HAP-1 (cell line): ENCODE measurements around the gene R3HDML.
A peak's percentile ranks its signal among the peaks of the same experiment; 100 is the strongest.

Experiments
- DNase-seq, 2 experiments: peaks; one replicate each; pipeline ENCODE4 v3.0.0-alpha.2; 2016 to 2020; ENCODE audit warnings: low spot score in 2 of 2
- H3K27me3 ChIP-seq: fragments of 250-450 bp; sonication (Bioruptor Pico); 2 replicates; pipeline ENCODE4 v1.5.1; 2020; ENCODE audit warnings: low read depth, mild to moderate bottlenecking, moderate library complexity
- H3K36me3 ChIP-seq: fragments of 250-450 bp; sonication (Bioruptor Pico); replicated peaks from 2 replicates; pipeline ENCODE4 v1.5.1; 2020; ENCODE audit warnings: mild to moderate bottlenecking
- H3K4me1 ChIP-seq: fragments of 250-450 bp; sonication (Bioruptor Pico); 2 replicates; pipeline ENCODE4 v1.5.1; 2020; ENCODE audit warnings: mild to moderate bottlenecking
- H3K4me3 ChIP-seq: fragments of 250-450 bp; sonication (Bioruptor Pico); 2 replicates; pipeline ENCODE4 v1.5.1; 2020; ENCODE audit warnings: mild to moderate bottlenecking, moderate library complexity
- H3K9me3 ChIP-seq: fragments of 250-450 bp; sonication (Bioruptor Pico); 2 replicates; pipeline ENCODE4 v1.5.1; 2020; ENCODE audit warnings: mild to moderate bottlenecking, moderate library complexity
- in situ Hi-C: fragments of 300-500 bp; cut with MboI; formaldehyde crosslinking; loops from 3 replicates; pipeline ENCODE4 v1.14.3; 2020; ENCODE audit warnings: low sequenced_read_pairs, inconsistent platforms, mixed read lengths

Gene R3HDML

GRCh38 chr20:44393608-44394451, 57.0 kb downstream of the R3HDML start:
- Histone ChIP-seq H3K9me3 (no peaks in the 10 kb centered on the region), H3K4me1 (no peaks in the 10 kb centered on the region), H3K27me3 (no peaks in the 10 kb centered on the region), H3K36me3 (no peaks in the 10 kb centered on the region), H3K4me3 (no peak overlapping the region)
- DNase-seq, result no peak
- in situ Hi-C loops, result no loop called here

- Histone ChIP-seq H3K27me3 (no peaks in the 10 kb centered on the region), H3K9me3 (no peaks in the 10 kb centered on the region), H3K4me3 (no peak overlapping the region), H3K36me3 (no peaks in the 10 kb centered on the region), H3K4me1 (no peaks in the 10 kb centered on the region)
- DNase-seq, result no peak
- in situ Hi-C loops, result no loop called here
Measured at GRCh38 chr20:44394452-44394701, 57.5 kb downstream of the R3HDML start.

GRCh38 chr20:44394702-44395460, 58.0 kb downstream of the R3HDML start:
- Histone ChIP-seq H3K4me1 (no peaks in the 10 kb centered on the region), H3K4me3 (no peak overlapping the region), H3K9me3 (no peaks in the 10 kb centered on the region), H3K27me3 (no peaks in the 10 kb centered on the region), H3K36me3 (no peaks in the 10 kb centered on the region)
- in situ Hi-C loops, result no loop called here
- no peak for DNase-seq

- no peaks in the 10 kb centered on the region for H3K36me3 ChIP-seq
- in situ Hi-C loops, result no loop called here
- H3K4me1 ChIP-seq, result no peaks in the 10 kb centered on the region
- no peak overlapping the region for H3K4me3 ChIP-seq
- no peaks in the 10 kb centered on the region for H3K9me3 ChIP-seq
- H3K27me3 ChIP-seq, result no peaks in the 10 kb centered on the region
- DNase-seq, result no peak
Measured at GRCh38 chr20:44395461-44396340, 58.9 kb downstream of the R3HDML start.

GRCh38 chr20:44396369-44397130, 59.7 kb downstream of the R3HDML start:
- H3K27me3 ChIP-seq, result no peaks in the 10 kb centered on the region
- DNase-seq, result no peak
- no peaks in the 10 kb centered on the region for H3K9me3 ChIP-seq
- H3K4me3 ChIP-seq, result no peak overlapping the region
- no peaks in the 10 kb centered on the region for H3K36me3 ChIP-seq
- H3K4me1 ChIP-seq, result no peaks in the 10 kb centered on the region
- in situ Hi-C loops, result no loop called here

GRCh38 chr20:44398335-44398734, 61.5 kb downstream of the R3HDML start:
- in situ Hi-C loops, result no loop called here
- H3K27me3 ChIP-seq, result no peaks in the 10 kb centered on the region
- DNase-seq, result peak in 1 of 2 experiments; percentile 27
- H3K4me3 ChIP-seq, result no peak overlapping the region
- no peaks in the 10 kb centered on the region for H3K4me1 ChIP-seq
- no peaks in the 10 kb centered on the region for H3K9me3 ChIP-seq
- no peaks in the 10 kb centered on the region for H3K36me3 ChIP-seq

GRCh38 chr20:44399446-44399845, 62.6 kb downstream of the R3HDML start:
- no peak for DNase-seq
- in situ Hi-C loops, result no loop called here
- no peaks in the 10 kb centered on the region for H3K4me1 ChIP-seq
- H3K27me3 ChIP-seq, result no peaks in the 10 kb centered on the region
- H3K9me3 ChIP-seq, result no peaks in the 10 kb centered on the region
- no peak overlapping the region for H3K4me3 ChIP-seq
- H3K36me3 ChIP-seq, result no peaks in the 10 kb centered on the region

GRCh38 chr20:44400671-44400969, 63.8 kb downstream of the R3HDML start:
- in situ Hi-C loops, result no loop called here
- H3K36me3 ChIP-seq, result no peaks in the 10 kb centered on the region
- H3K9me3 ChIP-seq, result no peaks in the 10 kb centered on the region
- H3K4me3 ChIP-seq, result no peak overlapping the region
- no peaks in the 10 kb centered on the region for H3K27me3 ChIP-seq
- no peaks in the 10 kb centered on the region for H3K4me1 ChIP-seq
- DNase-seq, result no peak
